HG03025 (cell line): ENCODE data around the gene PDGFB.

Experiments
- ATAC-seq: cut with Tn5 transposase; IDR thresholded peaks from one replicate; pipeline ENCODE4 v1.9.1; 2021; ENCODE audit warnings: mild to moderate bottlenecking, moderate library complexity; ENCODE audit not compliant: unreplicated experiment, low FRiP score

The PDGFB gene

GRCh38 chr22:39214006-39214382 is 30.8 kb downstream of the PDGFB start:
- no peak for ATAC-seq

DNA sequence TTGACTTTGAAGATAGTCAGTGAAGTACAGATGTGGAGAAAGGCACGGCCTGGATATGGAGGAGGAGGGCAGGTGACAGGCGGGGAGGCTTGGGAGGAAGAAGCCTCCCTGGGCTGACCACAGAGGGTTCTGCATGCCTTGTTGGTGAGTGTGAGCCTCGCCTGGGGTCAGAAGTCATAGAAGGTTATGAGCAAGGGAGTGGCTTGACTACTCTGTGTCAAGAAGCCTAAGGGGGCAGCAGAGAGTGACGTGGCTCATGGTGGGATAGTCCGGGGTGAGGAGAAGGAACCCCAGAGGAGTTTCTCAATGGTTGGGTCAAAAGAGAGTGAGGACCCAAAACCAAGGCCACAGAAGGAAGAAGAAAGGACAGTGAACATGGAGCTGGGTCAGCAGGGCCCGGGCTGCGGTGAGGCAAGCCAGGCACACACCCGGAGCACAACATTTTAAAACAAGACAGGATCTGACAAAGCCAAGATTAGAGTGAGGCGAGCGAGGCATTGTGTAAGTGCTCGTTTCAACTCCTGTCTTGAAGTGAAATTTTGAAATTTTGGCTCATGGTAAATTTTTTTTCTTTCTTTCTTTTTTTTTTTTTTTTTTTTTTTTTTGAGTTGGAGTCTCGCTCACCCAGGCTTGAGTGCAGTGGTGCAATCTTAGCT is 31.9 kb downstream of the PDGFB start:
- ATAC-seq = no peak

DNA sequence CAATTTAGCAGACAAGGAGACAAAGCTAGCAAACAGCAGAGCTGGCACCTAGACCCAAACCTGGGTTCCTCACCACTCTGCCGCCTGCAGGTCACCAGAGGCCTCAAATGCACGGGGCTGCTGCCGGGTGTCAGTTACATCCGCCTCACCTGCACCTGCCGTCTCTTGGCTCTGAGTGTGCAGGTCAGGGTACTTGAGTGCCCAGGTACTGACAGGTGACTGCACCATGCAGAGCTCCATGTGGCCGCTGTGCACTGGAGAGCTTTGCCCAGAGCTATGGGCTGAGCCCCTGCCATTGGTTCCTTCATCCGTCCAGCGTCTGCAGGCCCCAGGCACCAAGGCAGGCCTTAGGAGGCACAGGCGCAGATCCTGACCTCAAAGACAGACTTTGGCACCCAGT is 35.0 kb downstream of the PDGFB start:
- no peak for ATAC-seq

- no peak for ATAC-seq
Measured at GRCh38 chr22:39208013-39208680, 36.6 kb downstream of the PDGFB start.

- no peak for ATAC-seq
Measured at GRCh38 chr22:39207141-39208012, 37.4 kb downstream of the PDGFB start.

DNA sequence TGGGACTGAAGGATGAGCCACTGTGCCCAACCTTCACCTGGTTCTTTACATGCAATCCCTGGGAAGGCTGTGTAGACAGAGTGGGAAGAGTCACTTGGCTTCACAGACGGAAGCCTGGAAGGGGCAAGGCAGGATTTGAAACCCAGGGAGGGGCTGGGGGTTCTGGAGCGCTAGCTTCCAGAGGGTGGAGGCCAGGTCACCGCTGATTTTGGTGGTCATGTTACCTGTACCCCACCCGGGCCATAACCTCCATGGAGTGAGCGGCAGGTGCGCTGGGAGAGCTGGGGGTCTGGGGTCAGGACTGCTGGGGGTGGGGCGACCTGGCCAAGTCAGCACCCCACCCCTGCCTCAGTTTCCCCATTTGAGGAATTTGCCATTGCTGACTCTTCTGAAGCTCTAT is 38.3 kb downstream of the PDGFB start:
- ATAC-seq = no peak

GRCh38 chr22:39205344-39206021 is 39.3 kb downstream of the PDGFB start:
- no peak for ATAC-seq

DNA sequence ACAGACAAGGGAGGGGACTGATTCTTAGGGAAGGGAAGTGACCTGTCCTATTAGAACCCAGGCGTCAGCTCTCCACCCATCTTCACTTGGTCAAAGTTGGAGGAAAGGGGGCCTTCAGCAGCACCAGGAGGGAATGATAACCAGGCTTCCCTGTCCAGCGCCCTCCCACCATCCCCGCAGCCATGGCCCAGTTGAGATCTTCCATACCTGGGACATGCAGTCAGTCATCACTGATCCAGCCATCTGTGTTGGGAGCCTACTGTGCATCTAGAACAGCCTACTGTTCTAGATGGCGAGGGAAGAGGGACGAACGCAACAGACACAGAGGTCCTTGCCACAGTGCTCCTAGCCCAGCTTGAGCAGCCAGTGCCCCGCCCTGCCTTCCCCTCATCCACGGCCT is 40.6 kb downstream of the PDGFB start:
- no peak for ATAC-seq

DNA sequence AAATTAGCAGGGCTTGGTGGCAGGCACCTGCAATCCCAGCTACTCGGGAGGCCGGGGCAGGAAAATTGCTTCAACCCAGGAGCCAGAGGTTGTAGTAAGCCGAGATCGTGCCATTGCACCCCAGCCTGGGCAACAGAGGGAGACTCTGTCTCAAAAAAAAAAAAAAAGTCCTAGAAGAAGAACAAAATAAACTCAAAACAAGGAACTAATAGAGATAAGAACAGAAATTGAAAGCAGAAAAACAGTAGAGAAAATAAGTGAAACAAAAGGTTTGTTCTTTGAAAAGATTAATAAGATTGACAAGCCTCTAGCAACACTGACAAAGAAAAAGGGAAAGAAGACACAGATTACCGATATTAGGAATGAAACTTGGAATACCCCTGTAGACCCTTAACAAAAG is 47.2 kb downstream of the PDGFB start:
- no peak for ATAC-seq

DNA sequence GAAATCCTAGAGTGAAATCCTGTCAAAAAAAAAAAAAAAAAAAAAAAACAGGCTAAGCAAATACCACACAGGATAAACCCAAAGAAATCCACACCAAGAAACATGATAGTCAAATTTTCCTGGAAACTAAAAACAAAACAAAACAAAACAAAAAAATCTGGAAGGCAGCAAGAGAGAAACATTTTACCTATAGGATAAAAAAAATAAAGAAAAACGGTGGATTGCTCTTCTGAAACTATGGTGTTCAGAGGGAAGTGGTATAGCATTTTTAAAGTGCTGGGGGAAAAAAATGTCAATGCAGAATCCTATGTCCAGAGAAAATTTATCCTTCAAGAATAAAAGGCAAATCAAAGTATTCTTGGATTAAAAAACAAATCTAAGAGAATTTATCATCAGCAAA is 50.7 kb downstream of the PDGFB start:
- ATAC-seq = no peak

- ATAC-seq = no peak
Measured at GRCh38 chr22:39188809-39189208, 56.0 kb downstream of the PDGFB start.

DNA sequence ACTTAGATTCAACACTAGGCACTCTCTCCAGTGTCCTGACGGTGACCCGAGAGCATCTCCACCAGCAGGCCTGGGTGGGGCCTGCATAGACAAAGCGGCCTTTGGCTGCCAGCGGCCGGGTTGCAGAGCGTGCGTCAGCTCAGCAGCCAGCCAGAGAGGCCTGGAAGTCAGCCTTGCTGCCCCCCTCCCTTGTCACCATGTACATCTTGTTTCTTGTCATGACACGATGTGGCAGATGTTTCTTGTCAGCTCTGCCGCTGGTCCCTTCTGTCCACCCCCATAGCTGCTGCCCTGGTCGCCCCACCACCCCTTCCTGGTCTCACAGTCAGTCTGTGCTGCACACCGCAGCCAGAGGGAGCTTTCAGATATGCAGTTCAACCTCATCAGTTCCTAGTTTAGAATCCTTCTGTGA is 59.2 kb downstream of the PDGFB start:
- no peak for ATAC-seq

- no peak for ATAC-seq
Measured at GRCh38 chr22:39184586-39185577, 59.9 kb downstream of the PDGFB start.

GRCh38 chr22:39183991-39184585 is 60.7 kb downstream of the PDGFB start:
- no peak for ATAC-seq

DNA sequence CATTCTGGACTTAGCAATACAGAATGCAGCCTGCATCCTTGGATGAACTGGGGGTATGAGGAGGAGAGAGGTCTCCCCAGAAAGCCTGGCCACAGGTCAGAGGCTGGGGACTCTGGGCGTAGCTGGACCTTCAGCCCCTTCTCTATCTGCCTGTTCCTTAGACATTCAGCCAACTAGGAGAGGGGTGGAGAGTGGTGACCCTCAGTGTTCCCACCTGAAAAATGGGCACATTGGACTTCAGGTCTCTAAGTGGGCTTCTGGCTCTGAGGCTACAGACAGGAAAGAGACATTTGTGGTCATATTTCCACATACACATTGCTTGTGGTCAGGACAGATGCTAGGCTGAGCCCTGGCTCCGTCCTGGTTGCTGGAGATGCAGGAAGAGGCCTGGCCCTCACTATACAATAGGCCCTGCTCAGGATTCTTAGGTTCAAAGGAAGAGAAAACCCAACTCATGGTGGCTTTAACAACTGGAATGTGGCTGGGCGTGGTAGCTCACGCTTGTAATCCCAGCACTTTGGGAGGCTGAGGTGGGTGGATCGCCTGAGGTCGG is 62.2 kb downstream of the PDGFB start:
- no peak for ATAC-seq

GRCh38 chr22:39181778-39182177 is 63.0 kb downstream of the PDGFB start:
- ATAC-seq = no peak

- no peak for ATAC-seq
Measured at GRCh38 chr22:39181356-39181755, 63.4 kb downstream of the PDGFB start.

GRCh38 chr22:39179841-39180335 is 64.9 kb downstream of the PDGFB start:
- ATAC-seq = no peak

DNA sequence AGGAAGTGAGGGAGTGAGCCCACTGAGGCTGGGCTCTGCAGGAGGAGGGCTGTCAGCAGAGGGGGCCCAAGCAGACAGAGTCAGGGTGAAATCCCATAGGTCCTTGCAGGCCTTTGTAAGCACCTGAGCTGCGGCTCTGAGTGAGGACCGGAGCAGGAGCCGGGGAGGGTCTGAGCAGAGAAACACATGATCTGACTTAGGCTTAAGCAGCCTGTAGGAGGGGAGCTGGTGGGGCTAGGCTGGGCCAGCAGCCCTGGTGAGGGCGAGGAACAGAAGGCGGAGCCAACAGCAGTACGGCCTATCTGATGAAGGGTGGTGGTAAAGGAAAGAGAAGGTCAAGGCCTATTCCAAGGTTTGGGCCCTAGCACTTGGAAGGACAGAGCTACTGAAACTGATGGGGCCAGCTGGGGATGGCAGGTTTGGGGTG is 65.4 kb downstream of the PDGFB start:
- ATAC-seq = no peak
